NB4 (cell line): ENCODE measurements around the gene CYB561D2.

Source experiments
- POLR2A ChIP-seq: IDR thresholded peaks from 2 replicates; pipeline ENCODE4 v1.6.1; 2011; ENCODE audit warnings: mild to moderate bottlenecking; ENCODE audit not compliant: insufficient read length; ENCODE audit errors: extremely low read depth
- TF ChIP-seq, protein P1 (sequence below): IDR thresholded peaks from one replicate; pipeline ENCODE4 v1.5.1; 2012; ENCODE audit warnings: low read depth, low read length
- TF ChIP-seq, protein P2 (sequence below): IDR thresholded peaks from 2 replicates; pipeline ENCODE4 v1.6.1; 2011; ENCODE audit warnings: low read depth, low read length

DNA sequence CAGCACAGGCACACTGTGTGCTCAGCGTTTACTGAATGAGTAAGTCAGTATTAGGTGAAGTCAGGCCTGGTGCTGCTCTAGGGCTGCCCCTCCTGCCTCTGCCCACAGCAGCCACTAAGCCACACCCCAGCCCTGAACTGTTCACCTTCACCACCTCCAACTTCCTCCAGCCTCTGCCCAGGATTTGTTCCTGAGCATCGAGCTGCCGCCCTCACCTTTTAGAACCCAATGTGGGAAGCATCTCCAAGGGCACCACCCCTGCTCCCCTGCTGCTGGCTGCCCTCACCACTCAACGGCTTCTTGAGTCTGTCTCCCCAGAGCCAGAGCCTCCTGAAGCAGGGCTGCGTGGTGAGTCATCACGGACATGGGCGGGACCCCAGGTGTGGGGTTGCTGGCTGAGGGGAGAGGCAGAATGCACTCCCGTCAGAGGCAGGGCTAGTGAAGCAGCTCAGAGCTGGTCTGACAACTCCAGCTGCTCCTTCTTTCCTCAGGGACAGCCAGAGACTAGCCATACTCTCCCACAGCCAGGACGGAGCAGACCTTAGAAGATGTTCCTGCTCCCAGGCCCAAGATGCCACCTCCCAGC lies 33.9 kb upstream of the CYB561D2 start:
- TF ChIP-seq, protein P1, sequence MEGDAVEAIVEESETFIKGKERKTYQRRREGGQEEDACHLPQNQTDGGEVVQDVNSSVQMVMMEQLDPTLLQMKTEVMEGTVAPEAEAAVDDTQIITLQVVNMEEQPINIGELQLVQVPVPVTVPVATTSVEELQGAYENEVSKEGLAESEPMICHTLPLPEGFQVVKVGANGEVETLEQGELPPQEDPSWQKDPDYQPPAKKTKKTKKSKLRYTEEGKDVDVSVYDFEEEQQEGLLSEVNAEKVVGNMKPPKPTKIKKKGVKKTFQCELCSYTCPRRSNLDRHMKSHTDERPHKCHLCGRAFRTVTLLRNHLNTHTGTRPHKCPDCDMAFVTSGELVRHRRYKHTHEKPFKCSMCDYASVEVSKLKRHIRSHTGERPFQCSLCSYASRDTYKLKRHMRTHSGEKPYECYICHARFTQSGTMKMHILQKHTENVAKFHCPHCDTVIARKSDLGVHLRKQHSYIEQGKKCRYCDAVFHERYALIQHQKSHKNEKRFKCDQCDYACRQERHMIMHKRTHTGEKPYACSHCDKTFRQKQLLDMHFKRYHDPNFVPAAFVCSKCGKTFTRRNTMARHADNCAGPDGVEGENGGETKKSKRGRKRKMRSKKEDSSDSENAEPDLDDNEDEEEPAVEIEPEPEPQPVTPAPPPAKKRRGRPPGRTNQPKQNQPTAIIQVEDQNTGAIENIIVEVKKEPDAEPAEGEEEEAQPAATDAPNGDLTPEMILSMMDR, result no peak
- no peak for TF ChIP-seq POLR2A
- TF ChIP-seq, protein P2, sequence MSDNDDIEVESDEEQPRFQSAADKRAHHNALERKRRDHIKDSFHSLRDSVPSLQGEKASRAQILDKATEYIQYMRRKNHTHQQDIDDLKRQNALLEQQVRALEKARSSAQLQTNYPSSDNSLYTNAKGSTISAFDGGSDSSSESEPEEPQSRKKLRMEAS, result no peak
